A549 (cell line): ENCODE measurements around the gene RORC.

Source experiments
- CEBPB ChIP-seq, 2 experiments: fragments of >200 bp in 1 of 2; sonication (Bioruptor Twin) in 1 of 2; formaldehyde crosslinking in 1 of 2; IDR thresholded peaks; 2 replicates each; pipeline ENCODE4 v1.6.1; 2012 to 2016
- CTCF ChIP-seq: fragments of >200 bp; sonication (Bioruptor Twin); formaldehyde crosslinking; IDR thresholded peaks from 3 replicates; pipeline ENCODE4 v1.5.1; 2016
- NPAS2 ChIP-seq: fragments of 250-450 bp; sonication (Bioruptor Pico); IDR thresholded peaks from 2 replicates; pipeline ENCODE4 v1.8.0; 2022; ENCODE audit warnings: mild to moderate bottlenecking, moderate library complexity, borderline replicate concordance

- TF ChIP-seq CEBPB (IDR thresholded peaks at IDR 0.05) (no peak), CTCF (no peak), NPAS2 (CRISPR knock-in tag) (no peak)
These were observed 7.4 kb upstream of the RORC start for GRCh38 chr1:151839082-151839412.
